Liver (tissue), 4 donors: Measurements from ENCODE around the gene ACIN1. TPM values are rescaled to one million over a fixed set of nuclear protein-coding genes. Genes with fewer than 3 reads are reported as not detected.

Source experiments
- polyA plus RNA-seq, 2 donors: library from polyadenylated mRNA; stranded (reverse) in 1 of 2; unstranded in 1 of 2; fragments of 200-250 nt in 1 of 2; fragments of >200 nt in 1 of 2; fragmentation: Nextera tagmentation in 1 of 2; extraction: Ambion mirVana in 1 of 2; gene quantifications; one replicate each; pipeline versions ENCODE4 v1.2.1 to v1.2.3, GENCODE V29; 2013 to 2015
- total RNA-seq, 2 donors: library from RNA; depleted of rRNA; stranded (reverse); fragments of >200 nt; gene quantifications; one replicate each; pipeline ENCODE4 v1.2.3, GENCODE V29; 2014
- donor health status: healthy.
- donor health status: healthy.
- donor health status: healthy.

ACIN1 gene
- total and polyA plus RNA-seq, 4 donors = 8.1 to 50.6 (median 37.1) TPM

Other genes with a start within 250 kb of the ACIN1 start
- gene LRP10, start 223.4 kb downstream of the ACIN1 start, total RNA-seq = 10 to 100 TPM; 30.0 to 32.6 TPM
- gene LRP10, start 223.4 kb downstream of the ACIN1 start, polyA plus RNA-seq = 10 to 100 TPM; 19.5 to 61.7 TPM
- under 1 TPM; 0.08 to 0.14 TPM for gene REM2, start 211.9 kb downstream of the ACIN1 start, total RNA-seq
- under 1 TPM in 1 of 2 donors, not detected in 1; 0.11 TPM for gene REM2, start 211.9 kb downstream of the ACIN1 start, polyA plus RNA-seq
- 100 to 1,000 TPM in 1 of 2 donors, 10 to 100 TPM in 1; 36.7 to 242 TPM for gene RBM23, start 176.0 kb downstream of the ACIN1 start, total RNA-seq
- 10 to 100 TPM; 22.3 to 26.0 TPM for gene RBM23, start 176.0 kb downstream of the ACIN1 start, polyA plus RNA-seq
- 10 to 100 TPM; 26.2 to 27.5 TPM for gene PRMT5, start 165.8 kb downstream of the ACIN1 start, total RNA-seq
- 10 to 100 TPM; 14.1 to 28.2 TPM for gene PRMT5, start 165.8 kb downstream of the ACIN1 start, polyA plus RNA-seq
- gene HAUS4, start 138.0 kb downstream of the ACIN1 start, total RNA-seq = 10 to 100 TPM; 11.9 to 32.8 TPM
- 1 to 10 TPM; 5.8 to 7.9 TPM for gene HAUS4, start 138.0 kb downstream of the ACIN1 start, polyA plus RNA-seq
- gene AJUBA, start 112.6 kb downstream of the ACIN1 start, total RNA-seq = 10 to 100 TPM; 15.9 to 34.9 TPM
- gene AJUBA, start 112.6 kb downstream of the ACIN1 start, polyA plus RNA-seq = 10 to 100 TPM; 15.5 to 23.4 TPM
- gene C14orf93, start 85.0 kb downstream of the ACIN1 start, total RNA-seq = 1 to 10 TPM; 3.8 to 7.1 TPM
- gene C14orf93, start 85.0 kb downstream of the ACIN1 start, polyA plus RNA-seq = 1 to 10 TPM; 2.1 to 3.0 TPM
- 10 to 100 TPM; 74.0 to 88.2 TPM for gene PSMB5, start 60.2 kb downstream of the ACIN1 start, total RNA-seq
- gene PSMB5, start 60.2 kb downstream of the ACIN1 start, polyA plus RNA-seq = 100 to 1,000 TPM; 102 to 152 TPM
- gene PSMB11, start 52.9 kb downstream of the ACIN1 start, total RNA-seq = not detected
- gene PSMB11, start 52.9 kb downstream of the ACIN1 start, polyA plus RNA-seq = not detected
- under 1 TPM; 0.23 to 0.50 TPM for gene CDH24, start 37.6 kb downstream of the ACIN1 start, total RNA-seq
- under 1 TPM in 1 of 2 donors, not detected in 1; 0.38 TPM for gene CDH24, start 37.6 kb downstream of the ACIN1 start, polyA plus RNA-seq
- gene C14orf119, start 369 bp upstream of the ACIN1 start, total RNA-seq = 10 to 100 TPM in 1 of 2 donors, 1 to 10 TPM in 1; 9.0 to 16.1 TPM
- 10 to 100 TPM; 19.3 to 27.1 TPM for gene C14orf119, start 369 bp upstream of the ACIN1 start, polyA plus RNA-seq
- not detected for gene CIROP, start 9.9 kb upstream of the ACIN1 start, total RNA-seq
- not detected for gene CIROP, start 9.9 kb upstream of the ACIN1 start, polyA plus RNA-seq
- gene CEBPE, start 24.1 kb upstream of the ACIN1 start, total RNA-seq = 1 to 10 TPM in 1 of 2 donors, under 1 TPM in 1; 0.08 to 4.4 TPM
- gene CEBPE, start 24.1 kb upstream of the ACIN1 start, polyA plus RNA-seq = under 1 TPM in 1 of 2 donors, not detected in 1; 0.16 TPM
- 1 to 10 TPM; 4.5 to 9.8 TPM for gene SLC7A8, start 88.5 kb upstream of the ACIN1 start, total RNA-seq
- gene SLC7A8, start 88.5 kb upstream of the ACIN1 start, polyA plus RNA-seq = 1 to 10 TPM; 2.6 to 6.2 TPM
- gene RNF212B, start 142.8 kb upstream of the ACIN1 start, total RNA-seq = under 1 TPM; 0.17 to 0.51 TPM
- under 1 TPM in 1 of 2 donors, not detected in 1; 0.06 TPM for gene RNF212B, start 142.8 kb upstream of the ACIN1 start, polyA plus RNA-seq
- 1 to 10 TPM; 3.4 to 3.5 TPM for gene HOMEZ, start 191.0 kb upstream of the ACIN1 start, total RNA-seq
- gene HOMEZ, start 191.0 kb upstream of the ACIN1 start, polyA plus RNA-seq = 1 to 10 TPM; 2.8 to 3.3 TPM
- gene PPP1R3E, start 207.7 kb upstream of the ACIN1 start, total RNA-seq = 1 to 10 TPM; 2.5 to 4.7 TPM
- 1 to 10 TPM; 3.0 to 4.1 TPM for gene PPP1R3E, start 207.7 kb upstream of the ACIN1 start, polyA plus RNA-seq
- 10 to 100 TPM; 10.9 to 28.0 TPM for gene BCL2L2, start 211.7 kb upstream of the ACIN1 start, total RNA-seq
- 10 to 100 TPM in 1 of 2 donors, 1 to 10 TPM in 1; 4.7 to 14.5 TPM for gene BCL2L2, start 211.7 kb upstream of the ACIN1 start, polyA plus RNA-seq
- gene PABPN1, start 226.3 kb upstream of the ACIN1 start, total RNA-seq = 10 to 100 TPM; 54.0 to 59.6 TPM
- gene PABPN1, start 226.3 kb upstream of the ACIN1 start, polyA plus RNA-seq = 10 to 100 TPM; 40.9 to 41.9 TPM